ENCODE results near the gene UST. TPM values are rescaled to one million over a fixed set of nuclear protein-coding genes. Genes with fewer than 3 reads are reported as not detected.
"Not testable (repeated sequence)": the region's sequence is repeated elsewhere in the genome, so short reads cannot be mapped to it uniquely, and the experiment has no call there.

Gene UST
- total and polyA plus RNA-seq, 2 experiments from 2014 or later, result 8.0 to 11.7 TPM

DNA sequence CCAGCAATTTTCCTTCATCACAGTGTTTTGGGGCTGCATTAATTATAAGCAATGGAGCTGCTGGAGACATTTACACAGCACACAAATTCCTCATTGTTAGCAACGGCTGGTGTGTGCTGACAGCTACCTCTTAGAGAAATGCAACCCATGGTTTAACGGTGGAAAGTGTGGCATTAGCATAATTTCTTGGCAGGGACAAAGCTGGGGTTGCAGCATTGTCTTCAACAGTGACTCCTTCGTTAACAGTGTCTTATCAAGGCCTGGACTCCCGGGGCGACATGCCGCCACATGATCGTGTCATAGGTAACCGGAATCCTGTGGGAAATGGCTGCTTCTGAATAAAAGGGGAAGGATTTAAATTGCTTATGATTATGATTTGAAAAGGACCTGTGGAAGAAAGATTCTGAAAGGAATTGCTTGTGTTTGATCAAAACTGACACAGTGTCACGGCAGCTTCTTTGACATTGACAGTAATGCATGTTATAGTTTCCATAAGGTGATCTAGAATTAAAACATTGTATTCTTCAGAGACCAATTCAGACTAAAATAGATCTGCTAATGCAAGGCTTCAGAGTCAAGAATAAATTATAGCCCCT lies 128.0 kb downstream of the UST start:
- DNase-seq (ENCODE audit: low spot score), result no peak
- H3K36me3 ChIP-seq (replicated peaks; ENCODE audit: insufficient read depth, low read depth), result no peaks in the 10 kb centered on the region
- H3K27me3 ChIP-seq, result no peaks in the 10 kb centered on the region
- no peaks in the 10 kb centered on the region for H3K4me1 ChIP-seq (ENCODE audit: insufficient read depth)
- H2AFZ ChIP-seq, result no peak overlapping the region
- 59% methylated on average over 9 of the region's 9 CpGs for WGBS (ENCODE audit: low lambda C conversion rate, missing lambda C conversion rate)
- no peaks in the 10 kb centered on the region for H3K9me3 ChIP-seq (ENCODE audit: low read depth)
- TF ChIP-seq EZH2 (IDR thresholded peaks at IDR 0.05; ENCODE audit: borderline replicate concordance) (no peak), EZH2phosphoT487 (IDR thresholded peaks at IDR 0.05; ENCODE audit: low read depth, severe bottlenecking, unreplicated experiment) (no peak)
- TF ChIP-seq, protein P1, sequence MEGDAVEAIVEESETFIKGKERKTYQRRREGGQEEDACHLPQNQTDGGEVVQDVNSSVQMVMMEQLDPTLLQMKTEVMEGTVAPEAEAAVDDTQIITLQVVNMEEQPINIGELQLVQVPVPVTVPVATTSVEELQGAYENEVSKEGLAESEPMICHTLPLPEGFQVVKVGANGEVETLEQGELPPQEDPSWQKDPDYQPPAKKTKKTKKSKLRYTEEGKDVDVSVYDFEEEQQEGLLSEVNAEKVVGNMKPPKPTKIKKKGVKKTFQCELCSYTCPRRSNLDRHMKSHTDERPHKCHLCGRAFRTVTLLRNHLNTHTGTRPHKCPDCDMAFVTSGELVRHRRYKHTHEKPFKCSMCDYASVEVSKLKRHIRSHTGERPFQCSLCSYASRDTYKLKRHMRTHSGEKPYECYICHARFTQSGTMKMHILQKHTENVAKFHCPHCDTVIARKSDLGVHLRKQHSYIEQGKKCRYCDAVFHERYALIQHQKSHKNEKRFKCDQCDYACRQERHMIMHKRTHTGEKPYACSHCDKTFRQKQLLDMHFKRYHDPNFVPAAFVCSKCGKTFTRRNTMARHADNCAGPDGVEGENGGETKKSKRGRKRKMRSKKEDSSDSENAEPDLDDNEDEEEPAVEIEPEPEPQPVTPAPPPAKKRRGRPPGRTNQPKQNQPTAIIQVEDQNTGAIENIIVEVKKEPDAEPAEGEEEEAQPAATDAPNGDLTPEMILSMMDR (IDR thresholded peaks at IDR 0.05; ENCODE audit: poor library complexity), result no peak
- H3K4me2 ChIP-seq, result no peak overlapping the region
- no peaks in the 10 kb centered on the region for H4K20me1 ChIP-seq (ENCODE audit: insufficient read depth, poor library complexity, severe bottlenecking)
- no peaks in the 10 kb centered on the region for H3K79me2 ChIP-seq
- H3K9me2 ChIP-seq (replicated peaks; ENCODE audit: insufficient read depth), result no peaks in the 10 kb centered on the region
- H3K27ac ChIP-seq, result no peak overlapping the region
- no peak overlapping the region for H3K4me3 ChIP-seq

DNA sequence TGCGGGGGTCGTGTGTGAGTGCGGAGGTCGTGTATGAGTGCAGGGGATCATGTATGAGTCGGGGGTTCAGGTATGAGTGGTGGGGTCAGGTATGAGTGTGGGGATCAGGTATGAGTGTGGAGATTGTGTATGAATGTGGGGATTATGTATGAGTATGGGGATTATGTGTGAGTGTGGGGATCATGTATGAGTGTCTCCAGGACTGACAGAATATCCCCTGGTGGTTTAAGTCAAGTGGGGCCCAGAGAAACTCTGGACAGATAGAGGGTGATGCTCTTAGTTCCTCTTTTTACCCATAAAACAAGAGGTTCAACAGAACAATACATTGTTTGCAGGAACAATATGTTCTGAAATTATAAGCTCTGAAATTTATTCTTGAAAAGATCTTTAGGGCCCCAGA lies 131.9 kb downstream of the UST start:
- no peaks in the 10 kb centered on the region for H3K4me1 ChIP-seq (ENCODE audit: insufficient read depth)
- WGBS (ENCODE audit: low lambda C conversion rate, missing lambda C conversion rate), result 88% methylated on average over 5 of the region's 5 CpGs
- no peaks in the 10 kb centered on the region for H3K27me3 ChIP-seq
- H3K4me3 ChIP-seq, result no peak overlapping the region
- H3K9me3 ChIP-seq (ENCODE audit: low read depth), result no peaks in the 10 kb centered on the region
- TF ChIP-seq EZH2 (IDR thresholded peaks at IDR 0.05; ENCODE audit: borderline replicate concordance), result no peak
- TF ChIP-seq EZH2phosphoT487 (IDR thresholded peaks at IDR 0.05; ENCODE audit: low read depth, severe bottlenecking, unreplicated experiment), result no peak
- TF ChIP-seq, protein P1 (IDR thresholded peaks at IDR 0.05; ENCODE audit: poor library complexity), result no peak
- H2AFZ ChIP-seq, result no peak overlapping the region
- no peaks in the 10 kb centered on the region for H3K79me2 ChIP-seq
- no peaks in the 10 kb centered on the region for H4K20me1 ChIP-seq (ENCODE audit: insufficient read depth, poor library complexity, severe bottlenecking)
- H3K36me3 ChIP-seq (replicated peaks; ENCODE audit: insufficient read depth, low read depth), result no peaks in the 10 kb centered on the region
- DNase-seq (ENCODE audit: low spot score), result no peak
- no peaks in the 10 kb centered on the region for H3K9me2 ChIP-seq (replicated peaks; ENCODE audit: insufficient read depth)
- no peak overlapping the region for H3K4me2 ChIP-seq
- no peak overlapping the region for H3K27ac ChIP-seq

DNA sequence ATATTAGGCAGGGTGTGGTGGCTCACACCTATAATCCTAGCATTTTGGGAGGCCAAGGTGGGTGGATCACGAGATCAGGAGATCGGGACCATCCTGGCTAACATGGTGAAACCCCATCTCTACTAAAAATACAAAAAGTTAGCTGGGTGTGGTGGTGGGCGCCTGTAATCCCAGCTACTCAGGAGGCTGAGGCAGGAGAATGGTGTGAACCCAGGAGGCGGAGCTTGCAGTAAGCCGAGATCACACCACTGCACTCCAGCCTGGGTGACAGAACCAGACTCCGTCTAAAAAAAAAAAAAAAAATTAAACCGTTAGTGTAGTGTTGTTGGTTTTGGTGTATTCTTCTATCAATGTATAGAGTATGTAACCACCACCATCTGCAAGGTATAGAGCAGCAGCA lies 133.9 kb downstream of the UST start:
- not testable (repeated sequence) for H3K9me2 ChIP-seq (replicated peaks; ENCODE audit: insufficient read depth); H3K4me3 ChIP-seq; H3K9me3 ChIP-seq (ENCODE audit: low read depth); H3K79me2 ChIP-seq; DNase-seq (ENCODE audit: low spot score); H3K27me3 ChIP-seq; H4K20me1 ChIP-seq (ENCODE audit: insufficient read depth, poor library complexity, severe bottlenecking); H3K27ac ChIP-seq; H3K4me1 ChIP-seq (ENCODE audit: insufficient read depth); H3K4me2 ChIP-seq; H2AFZ ChIP-seq; H3K36me3 ChIP-seq (replicated peaks; ENCODE audit: insufficient read depth, low read depth)
- 96% methylated on average over 7 of the region's 7 CpGs for WGBS (ENCODE audit: low lambda C conversion rate, missing lambda C conversion rate)

DNA sequence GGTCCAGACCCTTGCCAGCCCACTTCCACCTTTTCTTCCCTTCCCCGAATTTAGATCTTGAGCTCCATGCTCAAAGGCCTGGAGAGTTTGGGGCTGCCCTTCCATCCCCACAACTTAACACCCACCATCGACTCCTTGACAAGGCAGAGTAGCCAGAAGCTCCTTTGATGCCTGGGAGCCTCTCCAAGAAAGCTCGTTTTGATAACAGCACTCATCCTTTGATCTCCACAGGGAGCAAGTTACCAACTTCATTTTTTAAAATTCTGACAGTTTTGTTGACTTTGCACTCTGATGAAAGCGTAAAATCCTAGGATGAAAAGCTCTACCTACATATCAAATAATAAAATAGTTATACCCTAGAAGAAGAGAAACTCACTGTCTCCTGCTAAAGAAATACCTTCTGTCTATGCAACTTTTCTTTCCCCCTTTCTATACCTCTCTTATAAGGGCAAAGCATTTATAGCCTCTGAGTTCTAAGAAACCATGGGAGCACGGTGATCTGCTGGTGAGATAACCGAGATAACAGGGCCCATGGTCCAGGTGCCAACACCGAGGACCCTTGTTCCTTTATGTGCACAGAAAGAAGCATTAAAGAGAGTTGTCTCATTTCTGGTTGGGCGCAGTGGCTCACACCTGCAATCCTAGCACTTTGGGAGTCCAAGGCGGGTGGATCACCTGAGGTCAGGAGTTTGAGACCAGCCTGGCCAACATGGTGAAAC lies 134.9 kb downstream of the UST start:
- H3K9me2 ChIP-seq (replicated peaks; ENCODE audit: insufficient read depth), result no peaks in the 10 kb centered on the region
- DNase-seq (ENCODE audit: low spot score), result no peak
- H2AFZ ChIP-seq, result no peak overlapping the region
- H3K79me2 ChIP-seq, result no peaks in the 10 kb centered on the region
- H3K4me2 ChIP-seq, result no peak overlapping the region
- H3K9me3 ChIP-seq (ENCODE audit: low read depth), result no peaks in the 10 kb centered on the region
- H3K36me3 ChIP-seq (replicated peaks; ENCODE audit: insufficient read depth, low read depth), result no peaks in the 10 kb centered on the region
- TF ChIP-seq, protein P1 (IDR thresholded peaks at IDR 0.05; ENCODE audit: poor library complexity), result no peak
- TF ChIP-seq EZH2 (IDR thresholded peaks at IDR 0.05; ENCODE audit: borderline replicate concordance), result no peak
- TF ChIP-seq EZH2phosphoT487 (IDR thresholded peaks at IDR 0.05; ENCODE audit: low read depth, severe bottlenecking, unreplicated experiment), result no peak
- H3K4me3 ChIP-seq, result no peak overlapping the region
- H3K4me1 ChIP-seq (ENCODE audit: insufficient read depth), result peaks cover 12% of the 10 kb centered on the region
- no peaks in the 10 kb centered on the region for H4K20me1 ChIP-seq (ENCODE audit: insufficient read depth, poor library complexity, severe bottlenecking)
- no peaks in the 10 kb centered on the region for H3K27me3 ChIP-seq
- 74% methylated on average over 9 of the region's 9 CpGs for WGBS (ENCODE audit: low lambda C conversion rate, missing lambda C conversion rate)
- no peak overlapping the region for H3K27ac ChIP-seq
